Dendritic cell treated with granulocyte-macrophage colony-stimulating factor and Interleukin-4, amounts not matched to agents 40 ng/mL and 50 ng/mL, for 4 days (primary cell): Measurements from ENCODE around the gene TMEM51.

ENCODE experiments used
- H3K27ac Mint-ChIP-seq: one replicate; pipeline ENCODE4 v1.8.0; 2022; ENCODE audit warnings: mild to moderate bottlenecking, mixed read lengths
- H3K27me3 Mint-ChIP-seq: one replicate; pipeline ENCODE4 v1.8.0; 2022; ENCODE audit warnings: mild to moderate bottlenecking, mixed read lengths
- H3K36me3 Mint-ChIP-seq: one replicate; pipeline ENCODE4 v1.8.0; 2022; ENCODE audit warnings: low read depth, mixed read lengths
- H3K4me1 Mint-ChIP-seq: one replicate; pipeline ENCODE4 v1.8.0; 2022; ENCODE audit warnings: low read depth, mixed read lengths
- H3K4me3 Mint-ChIP-seq: one replicate; pipeline ENCODE4 v1.8.0; 2022; ENCODE audit warnings: mild to moderate bottlenecking, moderate library complexity, mixed read lengths
- H3K9me3 Mint-ChIP-seq: one replicate; pipeline ENCODE4 v1.8.0; 2022; ENCODE audit warnings: mixed read lengths
- intact Hi-C: fragments of 100-400 bp; cut with micrococcal nuclease; formaldehyde crosslinking; loops from one replicate; pipeline ENCODE4 v1.15.0; 2022

TMEM51 gene

GRCh38 chr1:15181564-15181963 lies 28.0 kb downstream of the TMEM51 start:
- peaks cover 47% of the 10 kb centered on the region for H3K36me3 Mint-ChIP-seq
- no peak overlapping the region for H3K27ac Mint-ChIP-seq
- peaks cover 5% of the 10 kb centered on the region for H3K27me3 Mint-ChIP-seq

GRCh38 chr1:15184436-15185241 lies 31.1 kb downstream of the TMEM51 start:
- H3K36me3 Mint-ChIP-seq = peaks cover 67% of the 10 kb centered on the region
- H3K4me3 Mint-ChIP-seq = no peak overlapping the region
- no peak overlapping the region for H3K27ac Mint-ChIP-seq
- peaks cover 5% of the 10 kb centered on the region for H3K27me3 Mint-ChIP-seq
- intact Hi-C loops = no loop called here
- peaks cover 54% of the 10 kb centered on the region for H3K4me1 Mint-ChIP-seq
- H3K9me3 Mint-ChIP-seq = no peaks in the 10 kb centered on the region

More at GRCh38 chr1:15181564-15181963, 28.0 kb downstream of the TMEM51 start:
- H3K4me3 Mint-ChIP-seq = no peak overlapping the region
- no peaks in the 10 kb centered on the region for H3K9me3 Mint-ChIP-seq
- H3K4me1 Mint-ChIP-seq = peaks cover 57% of the 10 kb centered on the region
- intact Hi-C loops = no loop called here

GRCh38 chr1:15185617-15186016 lies 32.1 kb downstream of the TMEM51 start:
- H3K27me3 Mint-ChIP-seq = peaks cover 5% of the 10 kb centered on the region
- intact Hi-C loops = no loop called here

GRCh38 chr1:15186073-15186845 lies 32.7 kb downstream of the TMEM51 start:
- Mint-ChIP-seq H3K27ac (peak overlapping the region; percentile 21), H3K4me3 (no peak overlapping the region), H3K36me3 (peaks cover 61% of the 10 kb centered on the region), H3K27me3 (peaks cover 2% of the 10 kb centered on the region), H3K4me1 (peaks cover 65% of the 10 kb centered on the region), H3K9me3 (no peaks in the 10 kb centered on the region)
- intact Hi-C loops = no loop called here

More at GRCh38 chr1:15185617-15186016, 32.1 kb downstream of the TMEM51 start:
- H3K4me1 Mint-ChIP-seq = peaks cover 58% of the 10 kb centered on the region
- H3K36me3 Mint-ChIP-seq = peaks cover 67% of the 10 kb centered on the region
- H3K9me3 Mint-ChIP-seq = no peaks in the 10 kb centered on the region
- peak overlapping the region; percentile 21 for H3K27ac Mint-ChIP-seq
- no peak overlapping the region for H3K4me3 Mint-ChIP-seq

- no peak overlapping the region for H3K4me3 Mint-ChIP-seq
- H3K27me3 Mint-ChIP-seq = peaks cover 2% of the 10 kb centered on the region
- H3K9me3 Mint-ChIP-seq = no peaks in the 10 kb centered on the region
- peak overlapping the region; percentile 21 for H3K27ac Mint-ChIP-seq
- peaks cover 70% of the 10 kb centered on the region for H3K4me1 Mint-ChIP-seq
- H3K36me3 Mint-ChIP-seq = peaks cover 57% of the 10 kb centered on the region
- intact Hi-C loops = no loop called here
These were observed 33.3 kb downstream of the TMEM51 start for GRCh38 chr1:15186846-15187151.

- Mint-ChIP-seq H3K4me1 (peaks cover 76% of the 10 kb centered on the region), H3K9me3 (no peaks in the 10 kb centered on the region), H3K36me3 (peaks cover 52% of the 10 kb centered on the region), H3K27me3 (no peaks in the 10 kb centered on the region), H3K27ac (peak overlapping the region; percentile 18), H3K4me3 (no peak overlapping the region)
- intact Hi-C loops = no loop called here
These were observed 33.9 kb downstream of the TMEM51 start for GRCh38 chr1:15187175-15188129.

GRCh38 chr1:15188130-15188524 lies 34.6 kb downstream of the TMEM51 start:
- no peaks in the 10 kb centered on the region for H3K9me3 Mint-ChIP-seq
- no peak overlapping the region for H3K4me3 Mint-ChIP-seq
- H3K4me1 Mint-ChIP-seq = peaks cover 76% of the 10 kb centered on the region
- no peaks in the 10 kb centered on the region for H3K27me3 Mint-ChIP-seq
- intact Hi-C loops = no loop called here
- peaks cover 57% of the 10 kb centered on the region for H3K36me3 Mint-ChIP-seq
- no peak overlapping the region for H3K27ac Mint-ChIP-seq

- intact Hi-C loops = no loop called here
- Mint-ChIP-seq H3K27ac (no peak overlapping the region), H3K9me3 (no peaks in the 10 kb centered on the region), H3K36me3 (peaks cover 57% of the 10 kb centered on the region), H3K4me1 (peaks cover 76% of the 10 kb centered on the region), H3K27me3 (no peaks in the 10 kb centered on the region), H3K4me3 (no peak overlapping the region)
These were observed 35.1 kb downstream of the TMEM51 start for GRCh38 chr1:15188678-15189077.

GRCh38 chr1:15189692-15190370 lies 36.3 kb downstream of the TMEM51 start:
- H3K4me3 Mint-ChIP-seq = no peak overlapping the region
- H3K27ac Mint-ChIP-seq = peak overlapping the region; percentile 33
- intact Hi-C loops = no loop called here
- H3K27me3 Mint-ChIP-seq = no peaks in the 10 kb centered on the region
- H3K4me1 Mint-ChIP-seq = peaks cover 69% of the 10 kb centered on the region
- H3K36me3 Mint-ChIP-seq = peaks cover 61% of the 10 kb centered on the region
- H3K9me3 Mint-ChIP-seq = no peaks in the 10 kb centered on the region

- peaks cover 64% of the 10 kb centered on the region for H3K36me3 Mint-ChIP-seq
- peak overlapping the region; percentile 56 for H3K4me3 Mint-ChIP-seq
- no peaks in the 10 kb centered on the region for H3K9me3 Mint-ChIP-seq
- H3K27me3 Mint-ChIP-seq = no peaks in the 10 kb centered on the region
- peak overlapping the region; percentile 77 for H3K27ac Mint-ChIP-seq
- H3K4me1 Mint-ChIP-seq = peaks cover 68% of the 10 kb centered on the region
- intact Hi-C loops = no loop called here
These were observed 37.7 kb downstream of the TMEM51 start for GRCh38 chr1:15191267-15191666.

GRCh38 chr1:15191770-15192169 lies 38.2 kb downstream of the TMEM51 start:
- Mint-ChIP-seq H3K27ac (peak overlapping the region; percentile 77), H3K27me3 (no peaks in the 10 kb centered on the region), H3K36me3 (peaks cover 62% of the 10 kb centered on the region), H3K9me3 (no peaks in the 10 kb centered on the region), H3K4me3 (peak overlapping the region; percentile 56), H3K4me1 (peaks cover 68% of the 10 kb centered on the region)
- intact Hi-C loops = no loop called here

GRCh38 chr1:15192916-15193550 lies 39.5 kb downstream of the TMEM51 start:
- Mint-ChIP-seq H3K27ac (no peak overlapping the region), H3K4me3 (no peak overlapping the region), H3K9me3 (no peaks in the 10 kb centered on the region), H3K36me3 (peaks cover 64% of the 10 kb centered on the region), H3K4me1 (peaks cover 66% of the 10 kb centered on the region), H3K27me3 (no peaks in the 10 kb centered on the region)
- intact Hi-C loops = no loop called here
